Natural killer cell treated with Interleukin-12 subunit alpha and Interleukin-12 subunit beta and Interleukin-15 and Interleukin-18, amount 100 ng/mL, for 72 hours (primary cell): ENCODE results near the gene VSTM2L. TPM values are rescaled to one million over a fixed set of nuclear protein-coding genes. Genes with fewer than 3 reads are reported as not detected.

Experiments used
- ATAC-seq, 2 donors: fragments of 150-1000 bp; cut with Tn5 transposase in 1 of 2; sonication (Bioruptor Pico), chemical (Tn5 transposase) in 1 of 2; 2 replicates each; pipeline ENCODE4 v1.10.0; 2021
- DNase-seq: peaks from one replicate; pipeline ENCODE4 v3.0.0; 2022; ENCODE audit warnings: low spot score
- H3K27ac Mint-ChIP-seq, 2 donors: 1 replicate in 1 of 2; 2 replicates in 1 of 2; pipeline ENCODE4 v1.8.0; 2022; ENCODE audit warnings: mixed read lengths in 2 of 2, mild to moderate bottlenecking in 1 of 2, moderate library complexity in 1 of 2
- H3K27me3 Mint-ChIP-seq, 2 donors: 1 replicate in 1 of 2; 2 replicates in 1 of 2; pipeline ENCODE4 v1.8.0; 2022; ENCODE audit warnings: mixed read lengths in 2 of 2
- H3K36me3 Mint-ChIP-seq: one replicate; pipeline ENCODE4 v1.8.0; 2022; ENCODE audit warnings: mixed read lengths
- H3K4me1 Mint-ChIP-seq, 2 donors: 1 replicate in 1 of 2; 2 replicates in 1 of 2; pipeline ENCODE4 v1.8.0; 2022; ENCODE audit warnings: low read depth in 2 of 2, mixed read lengths in 2 of 2, mild to moderate bottlenecking in 1 of 2
- H3K4me3 Mint-ChIP-seq: one replicate; pipeline ENCODE4 v1.8.0; 2022; ENCODE audit warnings: mixed read lengths
- H3K9me3 Mint-ChIP-seq: 2 replicates; pipeline ENCODE4 v1.8.0; 2022; ENCODE audit warnings: mixed read lengths
- total RNA-seq, 2 donors: library from RNA; stranded (reverse); gene quantifications; one replicate each; pipeline ENCODE4 v1.2.3, GENCODE V29; 2022

Gene VSTM2L
- total RNA-seq, 2 donors from 2014 or later: 0.14 to 0.75 TPM

- Mint-ChIP-seq H3K27ac (no peak overlapping the region), H3K4me3 (no peak overlapping the region), H3K9me3 (no peaks in the 10 kb centered on the region), H3K36me3 (peaks cover 19% of the 10 kb centered on the region), H3K4me1 (peaks cover 0 to 3% of the 10 kb centered on the region in 2 donors), H3K27me3 (peaks cover 0 to 4% of the 10 kb centered on the region in 2 donors)
- ATAC-seq (peak in 1 of 2 donors; percentile 24), DNase-seq (no peak)
These were observed 70.4 kb downstream of the VSTM2L start for GRCh38 chr20:37973059-37973910.

GRCh38 chr20:37976887-37977286, 74.0 kb downstream of the VSTM2L start:
- ATAC-seq (no peak), DNase-seq (no peak)
- H3K4me3 Mint-ChIP-seq: no peak overlapping the region
- no peak overlapping the region for H3K27ac Mint-ChIP-seq
- H3K9me3 Mint-ChIP-seq: no peaks in the 10 kb centered on the region
- H3K4me1 Mint-ChIP-seq: peaks cover 0 to 3% of the 10 kb centered on the region in 2 donors
- H3K27me3 Mint-ChIP-seq: no peaks in the 10 kb centered on the region
- peaks cover 10% of the 10 kb centered on the region for H3K36me3 Mint-ChIP-seq

GRCh38 chr20:37977338-37977737, 74.4 kb downstream of the VSTM2L start:
- Mint-ChIP-seq H3K36me3 (peaks cover 8% of the 10 kb centered on the region), H3K4me3 (no peak overlapping the region), H3K4me1 (peaks cover 0 to 3% of the 10 kb centered on the region in 2 donors)

GRCh38 chr20:37977786-37978185, 74.9 kb downstream of the VSTM2L start:
- DNase-seq (no peak), ATAC-seq (no peak)
- H3K4me3 Mint-ChIP-seq: no peak overlapping the region
- H3K27me3 Mint-ChIP-seq: no peaks in the 10 kb centered on the region
- peaks cover 0 to 3% of the 10 kb centered on the region in 2 donors for H3K4me1 Mint-ChIP-seq
- H3K9me3 Mint-ChIP-seq: no peaks in the 10 kb centered on the region
- no peak overlapping the region for H3K27ac Mint-ChIP-seq
- H3K36me3 Mint-ChIP-seq: peaks cover 7% of the 10 kb centered on the region

More at GRCh38 chr20:37977338-37977737, 74.4 kb downstream of the VSTM2L start:
- Mint-ChIP-seq H3K27me3 (no peaks in the 10 kb centered on the region), H3K9me3 (no peaks in the 10 kb centered on the region), H3K27ac (no peak overlapping the region)
- DNase-seq (no peak), ATAC-seq (no peak)

- Mint-ChIP-seq H3K9me3 (no peaks in the 10 kb centered on the region), H3K4me1 (peaks cover 0 to 3% of the 10 kb centered on the region in 2 donors), H3K4me3 (no peak overlapping the region), H3K27ac (no peak overlapping the region), H3K27me3 (no peaks in the 10 kb centered on the region), H3K36me3 (no peaks in the 10 kb centered on the region)
- ATAC-seq (no peak), DNase-seq (no peak)
These were observed 76.4 kb downstream of the VSTM2L start for GRCh38 chr20:37979021-37979985.

GRCh38 chr20:37980383-37980782, 77.5 kb downstream of the VSTM2L start:
- ATAC-seq: no peak
- H3K9me3 Mint-ChIP-seq: no peaks in the 10 kb centered on the region

GRCh38 chr20:37980876-37981275, 77.9 kb downstream of the VSTM2L start:
- Mint-ChIP-seq H3K36me3 (no peaks in the 10 kb centered on the region), H3K4me1 (peaks cover 0 to 3% of the 10 kb centered on the region in 2 donors), H3K27ac (no peak overlapping the region), H3K9me3 (no peaks in the 10 kb centered on the region), H3K27me3 (no peaks in the 10 kb centered on the region), H3K4me3 (no peak overlapping the region)
- no peak for DNase-seq
- no peak for ATAC-seq

More at GRCh38 chr20:37980383-37980782, 77.5 kb downstream of the VSTM2L start:
- Mint-ChIP-seq H3K4me1 (peaks cover 0 to 3% of the 10 kb centered on the region in 2 donors), H3K27me3 (no peaks in the 10 kb centered on the region), H3K27ac (no peak overlapping the region), H3K36me3 (no peaks in the 10 kb centered on the region), H3K4me3 (no peak overlapping the region)
- DNase-seq: no peak

GRCh38 chr20:37981568-37981967, 78.6 kb downstream of the VSTM2L start:
- DNase-seq: no peak
- Mint-ChIP-seq H3K36me3 (no peaks in the 10 kb centered on the region), H3K4me1 (peaks cover 0 to 3% of the 10 kb centered on the region in 2 donors), H3K9me3 (no peaks in the 10 kb centered on the region), H3K27me3 (no peaks in the 10 kb centered on the region), H3K27ac (no peak overlapping the region), H3K4me3 (no peak overlapping the region)
- ATAC-seq: no peak

- DNase-seq (no peak), ATAC-seq (peak in 1 of 2 donors; percentile 31)
- no peaks in the 10 kb centered on the region for H3K4me1 Mint-ChIP-seq
- H3K9me3 Mint-ChIP-seq: no peaks in the 10 kb centered on the region
- H3K36me3 Mint-ChIP-seq: no peaks in the 10 kb centered on the region
- H3K27ac Mint-ChIP-seq: no peak overlapping the region
- no peaks in the 10 kb centered on the region for H3K27me3 Mint-ChIP-seq
- no peak overlapping the region for H3K4me3 Mint-ChIP-seq
These were observed 80.4 kb downstream of the VSTM2L start for GRCh38 chr20:37983286-37983685.

- H3K4me1 Mint-ChIP-seq: peaks cover 6 to 8% of the 10 kb centered on the region in 2 donors
- H3K4me3 Mint-ChIP-seq: no peak overlapping the region
- H3K27ac Mint-ChIP-seq: no peak overlapping the region
- DNase-seq (no peak), ATAC-seq (no peak)
- peaks cover 8% of the 10 kb centered on the region for H3K36me3 Mint-ChIP-seq
- H3K9me3 Mint-ChIP-seq: no peaks in the 10 kb centered on the region
- no peaks in the 10 kb centered on the region for H3K27me3 Mint-ChIP-seq
These were observed 81.3 kb downstream of the VSTM2L start for GRCh38 chr20:37984018-37984785.

GRCh38 chr20:37986044-37986858, 83.3 kb downstream of the VSTM2L start:
- no peaks in the 10 kb centered on the region for H3K27me3 Mint-ChIP-seq
- no peak overlapping the region for H3K27ac Mint-ChIP-seq
- DNase-seq (no peak), ATAC-seq (no peak)
- peaks cover 9% of the 10 kb centered on the region for H3K36me3 Mint-ChIP-seq
- H3K4me3 Mint-ChIP-seq: no peak overlapping the region
- H3K9me3 Mint-ChIP-seq: no peaks in the 10 kb centered on the region
- peaks cover 25 to 29% of the 10 kb centered on the region in 2 donors for H3K4me1 Mint-ChIP-seq

GRCh38 chr20:37986873-37987601, 84.1 kb downstream of the VSTM2L start:
- no peaks in the 10 kb centered on the region for H3K9me3 Mint-ChIP-seq
- H3K27ac Mint-ChIP-seq: no peak overlapping the region
- DNase-seq (no peak), ATAC-seq (no peak)
- peaks cover 9% of the 10 kb centered on the region for H3K36me3 Mint-ChIP-seq
- H3K4me3 Mint-ChIP-seq: no peak overlapping the region
- H3K4me1 Mint-ChIP-seq: peaks cover 31 to 36% of the 10 kb centered on the region in 2 donors
- no peaks in the 10 kb centered on the region for H3K27me3 Mint-ChIP-seq
